Measurements from ENCODE around the gene URB2.

The URB2 gene

DNA sequence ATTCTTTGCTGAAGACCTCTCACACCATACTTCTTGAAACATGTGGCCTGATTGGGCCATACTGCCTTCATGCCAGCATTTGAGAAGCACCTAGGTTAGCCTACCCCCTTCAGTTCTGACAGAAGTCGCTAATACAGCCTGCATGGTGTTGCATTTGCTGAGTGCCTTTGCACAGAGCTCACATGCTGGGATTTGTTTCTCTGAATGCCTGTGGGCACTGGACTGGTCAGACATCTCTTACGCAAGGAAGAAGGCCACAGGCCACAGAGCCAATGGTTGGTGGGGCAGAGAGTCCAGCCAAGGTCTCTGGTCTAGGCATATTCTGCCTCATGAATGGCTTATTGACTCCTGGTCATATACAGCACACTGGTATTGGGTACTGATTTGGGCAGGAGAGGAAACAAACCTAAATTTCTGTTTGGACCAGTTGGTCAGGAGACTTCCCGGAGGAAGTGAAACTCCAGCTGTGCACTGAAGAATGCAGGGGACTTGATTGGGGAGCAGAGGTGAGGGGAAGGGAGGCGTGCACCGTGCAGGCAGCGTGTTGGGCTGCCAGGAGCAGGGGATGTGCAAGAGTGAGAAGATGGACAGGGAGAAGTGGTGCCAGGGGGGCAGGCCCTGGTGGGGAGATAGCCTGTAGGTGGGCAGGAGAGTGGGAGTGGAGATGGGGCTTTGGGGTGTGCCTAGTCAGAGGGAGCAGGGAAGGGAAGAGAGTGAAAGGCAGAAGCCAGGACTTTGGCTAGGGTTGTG is 18.1 kb downstream of the URB2 start:
- TF ChIP-seq, protein P1, sequence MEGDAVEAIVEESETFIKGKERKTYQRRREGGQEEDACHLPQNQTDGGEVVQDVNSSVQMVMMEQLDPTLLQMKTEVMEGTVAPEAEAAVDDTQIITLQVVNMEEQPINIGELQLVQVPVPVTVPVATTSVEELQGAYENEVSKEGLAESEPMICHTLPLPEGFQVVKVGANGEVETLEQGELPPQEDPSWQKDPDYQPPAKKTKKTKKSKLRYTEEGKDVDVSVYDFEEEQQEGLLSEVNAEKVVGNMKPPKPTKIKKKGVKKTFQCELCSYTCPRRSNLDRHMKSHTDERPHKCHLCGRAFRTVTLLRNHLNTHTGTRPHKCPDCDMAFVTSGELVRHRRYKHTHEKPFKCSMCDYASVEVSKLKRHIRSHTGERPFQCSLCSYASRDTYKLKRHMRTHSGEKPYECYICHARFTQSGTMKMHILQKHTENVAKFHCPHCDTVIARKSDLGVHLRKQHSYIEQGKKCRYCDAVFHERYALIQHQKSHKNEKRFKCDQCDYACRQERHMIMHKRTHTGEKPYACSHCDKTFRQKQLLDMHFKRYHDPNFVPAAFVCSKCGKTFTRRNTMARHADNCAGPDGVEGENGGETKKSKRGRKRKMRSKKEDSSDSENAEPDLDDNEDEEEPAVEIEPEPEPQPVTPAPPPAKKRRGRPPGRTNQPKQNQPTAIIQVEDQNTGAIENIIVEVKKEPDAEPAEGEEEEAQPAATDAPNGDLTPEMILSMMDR (IDR thresholded peaks at IDR 0.05; ENCODE audit: low read depth, low read length, missing control alignments), result no peak
- DNase-seq (ENCODE audit: low read depth), result no peak

DNA sequence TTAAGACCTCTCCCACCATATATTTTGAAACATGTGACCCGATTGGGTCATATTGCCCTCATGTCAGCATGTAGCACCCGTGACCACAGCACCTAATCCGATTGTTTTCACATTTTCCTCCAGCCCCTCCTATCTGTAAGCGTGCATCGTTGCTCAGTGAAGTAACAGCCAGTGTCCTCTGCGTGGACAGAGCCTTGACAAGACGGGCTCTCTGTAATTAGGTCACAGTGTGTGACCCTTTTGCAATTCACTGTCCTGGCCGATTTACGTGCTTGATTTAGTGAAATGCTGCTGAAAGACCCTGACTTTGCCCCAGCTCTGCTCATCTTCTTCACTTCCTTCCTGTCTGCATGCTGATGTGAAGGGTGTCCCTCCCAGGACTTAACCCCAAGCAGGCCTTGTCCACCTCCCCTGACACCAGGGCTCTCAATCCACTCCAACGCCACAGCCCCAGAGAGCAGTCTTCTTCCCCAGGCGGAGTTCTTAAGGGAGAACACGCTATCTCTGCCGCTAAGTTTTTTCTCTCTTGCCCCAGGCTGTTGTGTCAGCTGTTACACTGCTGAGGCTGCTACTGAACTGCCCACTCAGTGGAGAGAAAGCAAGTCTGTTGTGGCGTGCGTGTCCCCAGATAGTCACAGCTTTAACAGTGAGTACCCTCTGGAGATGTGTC is 19.4 kb downstream of the URB2 start:
- TF ChIP-seq, protein P1 (IDR thresholded peaks at IDR 0.05; ENCODE audit: low read depth, low read length, missing control alignments), result no peak
- no peak for DNase-seq (ENCODE audit: low read depth)
- no peak overlapping the region for H3K4me3 ChIP-seq (ENCODE audit: low read depth, low read length)

More for the DNA sequence above, 18.1 kb downstream of the URB2 start:
- no peak overlapping the region for H3K4me3 ChIP-seq (ENCODE audit: low read depth, low read length)

DNA sequence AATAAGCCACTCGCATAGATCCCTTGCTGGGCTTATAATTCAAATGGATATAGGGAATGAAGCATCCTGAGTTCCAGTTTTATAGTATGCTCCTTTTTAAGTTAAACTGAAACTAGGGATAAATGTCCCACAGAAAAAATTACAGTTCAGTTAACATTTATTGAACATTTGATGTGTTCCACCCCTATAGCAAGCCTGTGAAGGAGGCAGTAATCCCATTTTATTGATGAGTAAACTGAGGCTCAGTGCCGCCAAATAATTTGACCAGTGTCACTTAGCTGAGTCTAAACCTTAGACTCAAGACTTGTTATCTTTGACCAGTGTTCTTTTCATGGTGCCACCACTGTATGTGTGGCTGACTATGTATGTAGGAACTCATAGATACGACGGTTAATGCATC is 22.4 kb downstream of the URB2 start:
- TF ChIP-seq, protein P1 (IDR thresholded peaks at IDR 0.05; ENCODE audit: low read depth, low read length, missing control alignments), result no peak
- DNase-seq (ENCODE audit: low read depth), result no peak
- H3K4me3 ChIP-seq (ENCODE audit: low read depth, low read length), result no peak overlapping the region

DNA sequence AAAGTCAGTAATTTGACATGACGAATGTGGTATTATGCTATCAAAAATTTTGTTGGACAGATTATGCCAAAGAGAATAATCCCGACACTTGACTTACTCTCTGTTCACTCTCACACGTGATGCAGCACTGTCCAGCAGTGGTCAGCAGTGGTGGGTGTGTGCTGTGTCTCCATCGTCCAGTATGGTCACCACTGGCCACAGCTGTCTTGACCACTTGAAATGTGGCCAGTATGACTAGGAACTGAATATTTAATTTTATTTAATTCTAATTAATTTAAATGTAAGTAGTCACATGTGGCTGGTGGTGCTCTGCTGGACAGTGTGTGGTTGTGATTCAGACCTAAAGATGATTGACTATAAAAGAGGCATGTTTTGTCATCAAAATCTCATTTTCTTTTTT is 24.0 kb downstream of the URB2 start:
- DNase-seq (ENCODE audit: low read depth), result no peak
- no peak overlapping the region for H3K4me3 ChIP-seq (ENCODE audit: low read depth, low read length)
- TF ChIP-seq, protein P1 (IDR thresholded peaks at IDR 0.05; ENCODE audit: low read depth, low read length, missing control alignments), result no peak

DNA sequence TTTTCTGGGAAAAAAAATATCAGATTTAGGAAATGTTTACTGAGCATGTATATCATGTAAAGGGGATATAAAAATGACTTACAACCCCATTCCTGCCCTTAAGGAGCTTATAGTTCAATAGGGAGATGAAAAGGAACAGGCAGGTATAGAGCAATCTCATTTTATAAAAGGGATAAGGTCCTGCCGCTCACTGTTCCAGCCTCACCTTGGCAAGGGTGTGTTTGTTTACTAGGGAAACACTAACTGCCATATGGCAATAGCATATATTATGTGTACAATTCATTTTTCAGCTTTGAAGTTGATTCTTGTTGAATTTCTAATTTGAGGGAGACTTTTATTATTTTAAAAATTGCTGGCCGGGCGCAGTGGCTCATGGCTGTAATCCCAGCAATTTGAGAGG is 25.5 kb downstream of the URB2 start:
- no peak for DNase-seq (ENCODE audit: low read depth)
- TF ChIP-seq, protein P1 (IDR thresholded peaks at IDR 0.05; ENCODE audit: low read depth, low read length, missing control alignments), result no peak
- no peak overlapping the region for H3K4me3 ChIP-seq (ENCODE audit: low read depth, low read length)

DNA sequence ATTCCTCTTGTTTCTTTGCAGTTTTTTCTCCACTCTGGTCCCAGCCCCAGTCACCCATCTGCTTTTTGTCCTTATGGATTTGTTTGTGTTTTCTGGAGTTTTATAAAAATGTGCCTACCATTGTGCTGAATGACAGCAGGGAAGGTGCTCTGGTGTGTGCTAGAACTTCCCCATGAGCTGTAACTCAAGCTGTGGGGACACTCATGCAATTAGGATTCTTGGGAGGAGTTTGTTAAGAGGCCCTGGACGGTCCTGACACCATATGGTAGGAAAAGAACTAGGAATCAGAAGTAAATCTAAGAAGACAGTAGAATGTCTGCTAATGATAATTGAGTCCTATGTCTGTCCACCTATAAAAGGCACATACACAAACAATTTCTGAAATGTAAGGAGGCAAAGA is 27.4 kb downstream of the URB2 start:
- no peak for DNase-seq (ENCODE audit: low read depth)
- no peak overlapping the region for H3K4me3 ChIP-seq (ENCODE audit: low read depth, low read length)
- TF ChIP-seq, protein P1 (IDR thresholded peaks at IDR 0.05; ENCODE audit: low read depth, low read length, missing control alignments), result no peak
